Measurements from ENCODE around the gene TFIP11. TPM values are rescaled to one million over a fixed set of nuclear protein-coding genes. Genes with fewer than 3 reads are reported as not detected.
A peak's percentile ranks its signal among the peaks of the same experiment; 100 is the strongest.
"Not testable (repeated sequence)": the region's sequence is repeated elsewhere in the genome, so short reads cannot be mapped to it uniquely, and the experiment has no call there.

The TFIP11 gene
- total and polyA plus RNA-seq, 5 donors, result 15.2 to 28.7 (median 24.1) TPM

DNA sequence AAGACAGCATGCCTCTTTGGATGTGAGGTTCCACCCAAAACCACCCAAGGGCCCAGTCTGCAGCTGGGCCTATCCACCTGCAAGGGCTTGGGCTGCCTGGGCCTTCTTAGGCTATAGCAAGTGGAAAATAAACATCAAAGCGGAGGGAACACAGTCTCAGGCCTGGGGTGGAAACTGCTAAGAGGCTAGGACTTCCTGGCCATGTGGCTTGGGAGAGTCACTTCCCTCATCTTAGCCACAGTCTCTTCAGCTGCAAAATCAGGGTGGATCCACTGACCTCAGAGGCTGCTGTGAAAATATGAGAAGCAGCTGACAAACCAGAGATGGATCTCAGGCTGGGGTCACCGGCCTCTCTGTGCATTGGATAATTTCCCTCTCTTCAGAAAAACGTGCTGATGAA lies 30.6 kb upstream of the TFIP11 start:
- intact Hi-C loops (cut with DNase I), result no loop called here
- ATAC-seq, result no peak
- 70% methylated on average over 3 of the region's 3 CpGs for WGBS
- DNase-seq, result no peak
- Histone ChIP-seq H3K4me1 (ENCODE audit: control insufficient read depth, insufficient read depth, low read length) (peaks cover 4% of the 10 kb centered on the region), H3K27me3 (ENCODE audit: control insufficient read depth, insufficient read depth) (no peaks in the 10 kb centered on the region), H3K9me3 (ENCODE audit: control insufficient read depth, low read length) (no peaks in the 10 kb centered on the region), H3K4me3 (ENCODE audit: low read length) (no peak overlapping the region), H3K27ac (ENCODE audit: low read length) (no peak overlapping the region)

DNA sequence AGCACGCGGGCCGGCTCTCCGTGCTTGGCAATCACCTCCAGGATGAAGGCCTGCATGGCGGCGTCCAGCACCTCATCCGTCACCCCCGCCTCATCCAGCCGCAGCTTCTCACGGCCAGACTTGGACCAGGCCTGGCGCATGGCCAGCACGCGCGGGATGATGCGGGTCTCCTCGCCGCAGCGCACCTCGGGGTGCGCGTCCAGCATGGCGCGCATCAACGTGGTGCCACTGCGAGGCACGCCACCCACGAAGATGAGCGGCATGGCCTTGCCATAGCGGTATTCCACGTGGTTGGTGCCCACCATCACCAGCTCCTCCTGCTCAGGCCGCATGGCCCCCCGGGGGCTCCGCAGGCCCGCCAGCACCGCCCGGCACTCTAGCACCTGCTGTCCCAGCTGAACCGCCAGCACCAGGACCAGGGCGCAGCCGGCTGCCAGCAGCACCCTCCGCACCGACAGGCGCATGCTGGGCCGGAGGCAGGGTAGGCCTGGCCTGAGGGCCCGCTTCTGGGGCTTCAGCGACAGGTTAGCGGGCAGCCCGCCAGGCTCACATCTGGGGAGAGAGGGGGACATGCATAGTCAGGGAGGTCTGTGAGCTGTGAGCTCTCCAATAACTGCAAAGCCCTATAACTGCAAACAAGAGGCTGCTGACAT lies 29.0 kb upstream of the TFIP11 start:
- no peaks in the 10 kb centered on the region for H3K27me3 ChIP-seq (ENCODE audit: control insufficient read depth, insufficient read depth)
- peak; percentile 4 to 10 for ATAC-seq
- DNase-seq, result peak in 1 of 3 donors; percentile 57
- no peaks in the 10 kb centered on the region for H3K9me3 ChIP-seq (ENCODE audit: control insufficient read depth, low read length)
- WGBS, result 95% methylated on average over 47 of the region's 47 CpGs
- intact Hi-C loops (cut with DNase I), result no loop called here
- peaks cover 4% of the 10 kb centered on the region for H3K4me1 ChIP-seq (ENCODE audit: control insufficient read depth, insufficient read depth, low read length)
- H3K4me3 ChIP-seq (ENCODE audit: low read length), result no peak overlapping the region
- H3K27ac ChIP-seq (ENCODE audit: low read length), result no peak overlapping the region

DNA sequence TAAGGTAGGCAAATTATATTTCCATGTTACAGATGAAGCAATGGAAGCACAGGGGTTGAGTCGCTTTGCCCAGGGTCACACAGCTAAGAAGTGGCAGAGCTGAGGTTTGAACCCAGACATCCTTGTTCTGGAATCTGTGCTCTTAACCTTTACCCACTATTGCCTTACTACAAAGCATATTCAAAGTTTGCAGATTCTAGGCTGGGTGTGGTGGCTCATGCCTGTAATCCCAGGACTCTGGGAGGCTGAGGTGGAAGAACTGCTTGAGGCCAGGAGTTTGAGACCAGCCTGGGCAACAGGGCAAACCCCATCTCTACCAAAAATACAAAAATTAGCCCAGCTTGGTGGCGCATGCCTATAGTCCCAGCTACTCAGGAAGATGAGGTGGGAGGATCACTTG lies 27.8 kb upstream of the TFIP11 start:
- no peak overlapping the region for H3K27ac ChIP-seq (ENCODE audit: low read length)
- ATAC-seq (no peak), DNase-seq (no peak)
- H3K9me3 ChIP-seq (ENCODE audit: control insufficient read depth, low read length), result no peaks in the 10 kb centered on the region
- no peaks in the 10 kb centered on the region for H3K27me3 ChIP-seq (ENCODE audit: control insufficient read depth, insufficient read depth)
- intact Hi-C loops (cut with DNase I), result no loop called here
- H3K4me3 ChIP-seq (ENCODE audit: low read length), result no peak overlapping the region
- H3K4me1 ChIP-seq (ENCODE audit: control insufficient read depth, insufficient read depth, low read length), result peaks cover 4% of the 10 kb centered on the region
- WGBS, result 95% methylated on average over 2 of the region's 2 CpGs

DNA sequence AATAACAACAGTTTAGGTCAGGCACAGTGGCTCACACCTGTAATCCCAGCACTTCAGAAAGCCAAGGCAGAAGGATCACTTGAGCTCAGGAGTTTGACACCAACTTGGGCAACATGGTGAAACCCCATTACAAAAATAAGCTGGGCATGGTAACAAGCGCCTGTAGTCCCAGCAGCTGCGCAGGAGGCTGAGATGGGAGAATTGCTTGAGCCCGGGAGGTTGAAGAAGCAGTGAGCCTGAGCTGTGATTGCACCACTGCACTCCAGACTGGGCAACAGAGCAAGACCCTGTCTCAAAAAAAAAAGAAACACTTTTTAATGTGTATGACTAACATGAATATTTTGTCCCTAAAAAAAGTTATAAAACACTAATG lies 24.5 kb upstream of the TFIP11 start:
- H3K27ac ChIP-seq (ENCODE audit: low read length), result no peak overlapping the region
- WGBS, result 99% methylated on average over 3 of the region's 3 CpGs

GRCh38 chr22:26536056-26536761 lies 23.9 kb upstream of the TFIP11 start:
- WGBS, result 94% methylated on average over 12 of the region's 12 CpGs
- peak in 1 of 2 donors; percentile 17 for ATAC-seq
- no peaks in the 10 kb centered on the region for H3K27me3 ChIP-seq (ENCODE audit: control insufficient read depth, insufficient read depth)
- no peak overlapping the region for H3K27ac ChIP-seq (ENCODE audit: low read length)
- no peaks in the 10 kb centered on the region for H3K4me1 ChIP-seq (ENCODE audit: control insufficient read depth, insufficient read depth, low read length)
- no peak for DNase-seq
- intact Hi-C loops (cut with DNase I), result no loop called here
- H3K9me3 ChIP-seq (ENCODE audit: control insufficient read depth, low read length), result no peaks in the 10 kb centered on the region
- H3K4me3 ChIP-seq (ENCODE audit: low read length), result no peak overlapping the region

More for the DNA sequence above, 24.5 kb upstream of the TFIP11 start:
- Histone ChIP-seq H3K9me3 (ENCODE audit: control insufficient read depth, low read length) (no peaks in the 10 kb centered on the region), H3K4me3 (ENCODE audit: low read length) (no peak overlapping the region), H3K27me3 (ENCODE audit: control insufficient read depth, insufficient read depth) (no peaks in the 10 kb centered on the region), H3K4me1 (ENCODE audit: control insufficient read depth, insufficient read depth, low read length) (no peaks in the 10 kb centered on the region)
- no peak for ATAC-seq
- no peak for DNase-seq
- intact Hi-C loops (cut with DNase I), result no loop called here

GRCh38 chr22:26535603-26535908 lies 23.3 kb upstream of the TFIP11 start:
- 100% methylated on average over 3 of the region's 3 CpGs for WGBS
- no peak for ATAC-seq
- Histone ChIP-seq H3K27me3 (ENCODE audit: control insufficient read depth, insufficient read depth) (no peaks in the 10 kb centered on the region), H3K27ac (ENCODE audit: low read length) (no peak overlapping the region), H3K4me1 (ENCODE audit: control insufficient read depth, insufficient read depth, low read length) (no peaks in the 10 kb centered on the region), H3K9me3 (ENCODE audit: control insufficient read depth, low read length) (no peaks in the 10 kb centered on the region), H3K4me3 (ENCODE audit: low read length) (no peak overlapping the region)
- intact Hi-C loops (cut with DNase I), result no loop called here
- DNase-seq, result no peak

DNA sequence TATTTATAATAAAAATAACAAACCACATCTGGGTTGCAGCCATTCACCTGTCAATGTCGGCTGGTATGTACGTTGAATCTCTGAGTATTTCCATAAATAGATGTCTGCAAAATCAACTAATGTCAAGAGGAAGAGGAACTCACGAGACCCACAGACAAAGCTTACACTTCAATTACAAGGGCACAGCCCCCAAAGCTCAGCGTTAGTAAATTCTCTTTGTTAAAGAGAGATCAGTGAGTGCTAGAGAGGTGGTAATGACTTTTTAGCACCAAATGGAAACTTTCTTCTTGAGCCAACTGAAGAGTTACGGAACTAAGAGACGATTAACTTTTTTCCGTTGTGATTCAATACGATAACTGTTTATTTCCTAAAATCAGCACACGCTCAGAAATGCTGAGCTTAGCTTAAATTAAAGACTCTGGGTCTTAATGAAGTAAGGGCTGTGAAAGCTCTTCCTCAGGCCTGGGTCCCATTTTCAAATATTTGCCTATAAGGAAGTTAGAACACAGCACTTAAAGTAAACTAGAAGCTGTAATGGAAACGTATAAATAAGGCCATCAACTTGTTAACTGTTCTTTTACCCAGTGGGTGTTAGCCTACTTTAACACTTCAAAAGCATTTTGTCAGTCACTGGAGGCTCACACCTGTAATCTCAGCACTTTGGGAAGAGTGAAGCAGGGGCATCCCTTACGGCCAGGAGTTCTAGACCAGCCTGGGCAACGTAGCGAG lies 22.8 kb upstream of the TFIP11 start:
- Histone ChIP-seq H3K4me3 (ENCODE audit: low read length) (no peak overlapping the region), H3K9me3 (ENCODE audit: control insufficient read depth, low read length) (no peaks in the 10 kb centered on the region), H3K27ac (ENCODE audit: low read length) (no peak overlapping the region), H3K27me3 (ENCODE audit: control insufficient read depth, insufficient read depth) (no peaks in the 10 kb centered on the region), H3K4me1 (ENCODE audit: control insufficient read depth, insufficient read depth, low read length) (no peaks in the 10 kb centered on the region)
- intact Hi-C loops (cut with DNase I), result no loop called here
- WGBS, result 66% methylated on average over 13 of the region's 13 CpGs
- ATAC-seq (no peak), DNase-seq (no peak)

DNA sequence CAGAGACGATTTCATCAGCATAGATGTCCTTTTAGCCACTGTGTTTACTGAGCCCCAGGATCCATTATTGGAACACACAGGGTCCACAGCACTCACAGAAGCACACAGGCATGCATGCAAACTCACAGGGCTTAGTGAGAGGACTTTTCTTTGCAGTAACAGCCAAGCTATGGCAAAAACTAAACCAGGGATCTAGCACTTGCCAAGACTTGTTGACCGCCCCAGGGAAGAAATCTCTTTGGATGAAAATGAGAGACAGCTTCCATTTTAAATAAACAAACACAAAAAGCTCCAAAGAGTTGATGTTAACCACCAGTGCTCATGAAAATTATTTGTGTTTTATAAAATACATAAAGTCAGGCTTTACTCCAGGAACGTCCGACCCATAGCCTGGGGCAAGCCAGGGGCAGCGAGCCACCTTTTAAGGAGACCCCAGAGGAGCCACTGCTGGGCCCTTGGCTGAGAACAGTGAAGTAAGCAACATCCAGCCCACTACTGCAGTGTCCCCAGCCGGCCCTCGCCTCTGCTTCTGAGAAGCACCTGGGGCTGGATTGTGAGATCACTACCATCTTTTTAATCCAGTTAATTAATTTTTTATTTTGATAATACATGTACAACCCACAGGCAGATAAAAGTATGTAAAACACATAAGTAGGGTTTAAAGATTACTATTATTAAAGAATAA lies 22.0 kb upstream of the TFIP11 start:
- Histone ChIP-seq H3K4me3 (ENCODE audit: low read length) (no peak overlapping the region), H3K4me1 (ENCODE audit: control insufficient read depth, insufficient read depth, low read length) (no peaks in the 10 kb centered on the region), H3K27me3 (ENCODE audit: control insufficient read depth, insufficient read depth) (no peaks in the 10 kb centered on the region), H3K27ac (ENCODE audit: low read length) (no peak overlapping the region), H3K9me3 (ENCODE audit: control insufficient read depth, low read length) (no peaks in the 10 kb centered on the region)
- WGBS, result 90% methylated on average over 7 of the region's 7 CpGs
- DNase-seq, result no peak
- no peak for ATAC-seq
- intact Hi-C loops (cut with DNase I), result no loop called here

- H3K27ac ChIP-seq (ENCODE audit: low read length), result no peak overlapping the region
- ATAC-seq, result peak in 1 of 2 donors; percentile 33
Measured at GRCh38 chr22:26529345-26529744, 17.1 kb upstream of the TFIP11 start.

GRCh38 chr22:26528518-26528917 lies 16.2 kb upstream of the TFIP11 start:
- not testable (repeated sequence) for H3K4me1 ChIP-seq (ENCODE audit: control insufficient read depth, insufficient read depth, low read length); H3K9me3 ChIP-seq (ENCODE audit: control insufficient read depth, low read length); ATAC-seq; H3K27me3 ChIP-seq (ENCODE audit: control insufficient read depth, insufficient read depth); H3K27ac ChIP-seq (ENCODE audit: low read length); H3K4me3 ChIP-seq (ENCODE audit: low read length)
- peak in 1 of 3 donors; percentile 59 for DNase-seq
- intact Hi-C loops (cut with DNase I), result loop anchor here in 1 of 4 donors (10.0 kb wide), 1 partner anchor 56 kb away; no protein-coding TSS in a partner anchor
- WGBS, result 88% methylated on average over 9 of the region's 9 CpGs

More at GRCh38 chr22:26529345-26529744, 17.1 kb upstream of the TFIP11 start:
- Histone ChIP-seq H3K4me1 (ENCODE audit: control insufficient read depth, insufficient read depth, low read length) (peaks cover 3% of the 10 kb centered on the region), H3K27me3 (ENCODE audit: control insufficient read depth, insufficient read depth) (no peaks in the 10 kb centered on the region), H3K4me3 (ENCODE audit: low read length) (no peak overlapping the region), H3K9me3 (ENCODE audit: control insufficient read depth, low read length) (no peaks in the 10 kb centered on the region)
- no peak for DNase-seq
- 77% methylated on average over 2 of the region's 2 CpGs for WGBS
- intact Hi-C loops (cut with DNase I), result loop anchor here in 1 of 4 donors (10.0 kb wide), 1 partner anchor 55 kb away; no protein-coding TSS in a partner anchor
